ENCODE measurements around the gene IER5L.

Gene IER5L

GRCh38 chr9:129138144-129138462 lies 40.0 kb downstream of the IER5L start:
- TF ChIP-seq, protein P1, sequence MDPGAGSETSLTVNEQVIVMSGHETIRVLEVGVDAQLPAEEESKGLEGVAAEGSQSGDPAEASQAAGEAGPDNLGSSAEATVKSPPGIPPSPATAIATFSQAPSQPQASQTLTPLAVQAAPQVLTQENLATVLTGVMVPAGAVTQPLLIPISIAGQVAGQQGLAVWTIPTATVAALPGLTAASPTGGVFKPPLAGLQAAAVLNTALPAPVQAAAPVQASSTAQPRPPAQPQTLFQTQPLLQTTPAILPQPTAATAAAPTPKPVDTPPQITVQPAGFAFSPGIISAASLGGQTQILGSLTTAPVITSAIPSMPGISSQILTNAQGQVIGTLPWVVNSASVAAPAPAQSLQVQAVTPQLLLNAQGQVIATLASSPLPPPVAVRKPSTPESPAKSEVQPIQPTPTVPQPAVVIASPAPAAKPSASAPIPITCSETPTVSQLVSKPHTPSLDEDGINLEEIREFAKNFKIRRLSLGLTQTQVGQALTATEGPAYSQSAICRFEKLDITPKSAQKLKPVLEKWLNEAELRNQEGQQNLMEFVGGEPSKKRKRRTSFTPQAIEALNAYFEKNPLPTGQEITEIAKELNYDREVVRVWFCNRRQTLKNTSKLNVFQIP (CRISPR knock-in tag; IDR thresholded peaks at IDR 0.05; ENCODE audit: borderline replicate concordance, low read depth) = no peak
- TF ChIP-seq, protein P2, sequence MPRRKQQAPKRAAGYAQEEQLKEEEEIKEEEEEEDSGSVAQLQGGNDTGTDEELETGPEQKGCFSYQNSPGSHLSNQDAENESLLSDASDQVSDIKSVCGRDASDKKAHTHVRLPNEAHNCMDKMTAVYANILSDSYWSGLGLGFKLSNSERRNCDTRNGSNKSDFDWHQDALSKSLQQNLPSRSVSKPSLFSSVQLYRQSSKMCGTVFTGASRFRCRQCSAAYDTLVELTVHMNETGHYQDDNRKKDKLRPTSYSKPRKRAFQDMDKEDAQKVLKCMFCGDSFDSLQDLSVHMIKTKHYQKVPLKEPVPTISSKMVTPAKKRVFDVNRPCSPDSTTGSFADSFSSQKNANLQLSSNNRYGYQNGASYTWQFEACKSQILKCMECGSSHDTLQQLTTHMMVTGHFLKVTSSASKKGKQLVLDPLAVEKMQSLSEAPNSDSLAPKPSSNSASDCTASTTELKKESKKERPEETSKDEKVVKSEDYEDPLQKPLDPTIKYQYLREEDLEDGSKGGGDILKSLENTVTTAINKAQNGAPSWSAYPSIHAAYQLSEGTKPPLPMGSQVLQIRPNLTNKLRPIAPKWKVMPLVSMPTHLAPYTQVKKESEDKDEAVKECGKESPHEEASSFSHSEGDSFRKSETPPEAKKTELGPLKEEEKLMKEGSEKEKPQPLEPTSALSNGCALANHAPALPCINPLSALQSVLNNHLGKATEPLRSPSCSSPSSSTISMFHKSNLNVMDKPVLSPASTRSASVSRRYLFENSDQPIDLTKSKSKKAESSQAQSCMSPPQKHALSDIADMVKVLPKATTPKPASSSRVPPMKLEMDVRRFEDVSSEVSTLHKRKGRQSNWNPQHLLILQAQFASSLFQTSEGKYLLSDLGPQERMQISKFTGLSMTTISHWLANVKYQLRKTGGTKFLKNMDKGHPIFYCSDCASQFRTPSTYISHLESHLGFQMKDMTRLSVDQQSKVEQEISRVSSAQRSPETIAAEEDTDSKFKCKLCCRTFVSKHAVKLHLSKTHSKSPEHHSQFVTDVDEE (CRISPR knock-in tag; IDR thresholded peaks at IDR 0.05) = no peak
- TF ChIP-seq ZFP30 (CRISPR knock-in tag; IDR thresholded peaks at IDR 0.05) (no peak), ARNTL (CRISPR knock-in tag; IDR thresholded peaks at IDR 0.05; ENCODE audit: borderline replicate concordance, low read depth) (no peak), CSDC2 (CRISPR knock-in tag; IDR thresholded peaks at IDR 0.05) (no peak), ZNF565 (CRISPR knock-in tag; conservative IDR thresholded peaks at IDR 0.05; ENCODE audit: low read depth) (no peak), GLIS3 (CRISPR knock-in tag; IDR thresholded peaks at IDR 0.05) (no peak), RARB (CRISPR knock-in tag; IDR thresholded peaks at IDR 0.05) (no peak), CSRNP3 (CRISPR knock-in tag; IDR thresholded peaks at IDR 0.05) (no peak)
- TF ChIP-seq, protein P3, sequence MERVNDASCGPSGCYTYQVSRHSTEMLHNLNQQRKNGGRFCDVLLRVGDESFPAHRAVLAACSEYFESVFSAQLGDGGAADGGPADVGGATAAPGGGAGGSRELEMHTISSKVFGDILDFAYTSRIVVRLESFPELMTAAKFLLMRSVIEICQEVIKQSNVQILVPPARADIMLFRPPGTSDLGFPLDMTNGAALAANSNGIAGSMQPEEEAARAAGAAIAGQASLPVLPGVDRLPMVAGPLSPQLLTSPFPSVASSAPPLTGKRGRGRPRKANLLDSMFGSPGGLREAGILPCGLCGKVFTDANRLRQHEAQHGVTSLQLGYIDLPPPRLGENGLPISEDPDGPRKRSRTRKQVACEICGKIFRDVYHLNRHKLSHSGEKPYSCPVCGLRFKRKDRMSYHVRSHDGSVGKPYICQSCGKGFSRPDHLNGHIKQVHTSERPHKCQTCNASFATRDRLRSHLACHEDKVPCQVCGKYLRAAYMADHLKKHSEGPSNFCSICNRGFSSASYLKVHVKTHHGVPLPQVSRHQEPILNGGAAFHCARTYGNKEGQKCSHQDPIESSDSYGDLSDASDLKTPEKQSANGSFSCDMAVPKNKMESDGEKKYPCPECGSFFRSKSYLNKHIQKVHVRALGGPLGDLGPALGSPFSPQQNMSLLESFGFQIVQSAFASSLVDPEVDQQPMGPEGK (CRISPR knock-in tag; IDR thresholded peaks at IDR 0.05; ENCODE audit: borderline replicate concordance) = no peak
- no peak for ATAC-seq

- no peak for ATAC-seq
- TF ChIP-seq ZNF70 (CRISPR knock-in tag; IDR thresholded peaks at IDR 0.05) (no peak), CSDC2 (CRISPR knock-in tag; IDR thresholded peaks at IDR 0.05) (no peak), TOX (CRISPR knock-in tag; IDR thresholded peaks at IDR 0.05; ENCODE audit: borderline replicate concordance) (no peak), ZFP3 (CRISPR knock-in tag; IDR thresholded peaks at IDR 0.05) (no peak), GLIS3 (CRISPR knock-in tag; IDR thresholded peaks at IDR 0.05) (no peak), TCF4 (CRISPR knock-in tag; IDR thresholded peaks at IDR 0.05; ENCODE audit: borderline replicate concordance) (no peak), ARNTL (CRISPR knock-in tag; IDR thresholded peaks at IDR 0.05; ENCODE audit: borderline replicate concordance, low read depth) (no peak), OSR1 (CRISPR knock-in tag; IDR thresholded peaks at IDR 0.05) (no peak), ZNF565 (CRISPR knock-in tag; conservative IDR thresholded peaks at IDR 0.05; ENCODE audit: low read depth) (no peak), RARB (CRISPR knock-in tag; IDR thresholded peaks at IDR 0.05) (no peak), CREB5 (CRISPR knock-in tag; IDR thresholded peaks at IDR 0.05; ENCODE audit: low read depth) (no peak)
- TF ChIP-seq, protein P1 (CRISPR knock-in tag; IDR thresholded peaks at IDR 0.05; ENCODE audit: borderline replicate concordance, low read depth) = no peak
Observed at GRCh38 chr9:129137292-129138143, 40.5 kb downstream of the IER5L start.
